RWPE2 (cell line): ENCODE data around the gene DDN.

ENCODE experiments used
- ATAC-seq: fragments of 200-7000 bp; cut with Tn5 transposase; 3 replicates; pipeline ENCODE4 v1.9.1; 2021; ENCODE audit warnings: low read depth
- DNase-seq: peaks from one replicate; pipeline ENCODE4 v3.0.0-alpha.2; 2020; ENCODE audit warnings: low spot score
- H3K27ac ChIP-seq: fragments of 450-650 bp; 2 replicates; pipeline ENCODE4 v1.5.1; 2017; ENCODE audit warnings: mild to moderate bottlenecking; ENCODE audit not compliant: poor library complexity, severe bottlenecking
- H3K27me3 ChIP-seq: fragments of 250-450 bp; sonication (Bioruptor Pico); 2 replicates; pipeline ENCODE4 v1.5.1; 2021; ENCODE audit warnings: mild to moderate bottlenecking, moderate library complexity; ENCODE audit not compliant: insufficient read depth, poor library complexity, severe bottlenecking
- H3K36me3 ChIP-seq: fragments of 250-450 bp; sonication (Bioruptor Pico); 2 replicates; pipeline ENCODE4 v1.5.1; 2020; ENCODE audit warnings: low read depth, mild to moderate bottlenecking, moderate library complexity
- H3K4me1 ChIP-seq: fragments of 250-450 bp; sonication (Bioruptor Pico); 2 replicates; pipeline ENCODE4 v1.5.1; 2021; ENCODE audit warnings: mild to moderate bottlenecking, moderate library complexity; ENCODE audit not compliant: insufficient read depth, poor library complexity, severe bottlenecking
- H3K4me3 ChIP-seq: fragments of 250-450 bp; sonication (Bioruptor Pico); 2 replicates; pipeline ENCODE4 v1.5.1; 2021; ENCODE audit warnings: mild to moderate bottlenecking, moderate library complexity; ENCODE audit not compliant: severe bottlenecking
- H3K9me3 ChIP-seq: fragments of 250-450 bp; sonication (Bioruptor Pico); 2 replicates; pipeline ENCODE4 v1.5.1; 2021; ENCODE audit warnings: mild to moderate bottlenecking, moderate library complexity; ENCODE audit not compliant: severe bottlenecking
- CTCF ChIP-seq: fragments of 450-650 bp; IDR thresholded peaks from one replicate; pipeline ENCODE4 v1.5.1; 2017; ENCODE audit warnings: mild to moderate bottlenecking, moderate library complexity; ENCODE audit not compliant: poor library complexity, severe bottlenecking

The DDN gene

GRCh38 chr12:48985901-48986300 lies 13.3 kb downstream of the DDN start:
- no peaks in the 10 kb centered on the region for H3K4me1 ChIP-seq
- no peaks in the 10 kb centered on the region for H3K36me3 ChIP-seq
- peaks cover 41% of the 10 kb centered on the region for H3K27me3 ChIP-seq
- TF ChIP-seq CTCF: no peak
- DNase-seq (no peak), ATAC-seq (no peak)
- H3K9me3 ChIP-seq: no peaks in the 10 kb centered on the region
- no peak overlapping the region for H3K4me3 ChIP-seq
- no peak overlapping the region for H3K27ac ChIP-seq

- H3K27ac ChIP-seq: no peak overlapping the region
- H3K4me1 ChIP-seq: no peaks in the 10 kb centered on the region
- H3K9me3 ChIP-seq: no peaks in the 10 kb centered on the region
- DNase-seq (peak; percentile 43), ATAC-seq (no peak)
- TF ChIP-seq CTCF: no peak
- peaks cover 45% of the 10 kb centered on the region for H3K27me3 ChIP-seq
- H3K4me3 ChIP-seq: no peak overlapping the region
- no peaks in the 10 kb centered on the region for H3K36me3 ChIP-seq
Observed at GRCh38 chr12:48985475-48985897, 13.7 kb downstream of the DDN start.

GRCh38 chr12:48982397-48983080 lies 16.6 kb downstream of the DDN start:
- no peak overlapping the region for H3K27ac ChIP-seq
- no peak overlapping the region for H3K4me3 ChIP-seq
- H3K4me1 ChIP-seq: no peaks in the 10 kb centered on the region
- no peaks in the 10 kb centered on the region for H3K36me3 ChIP-seq
- no peaks in the 10 kb centered on the region for H3K9me3 ChIP-seq
- ATAC-seq (no peak), DNase-seq (no peak)
- TF ChIP-seq CTCF: no peak
- peaks cover 72% of the 10 kb centered on the region for H3K27me3 ChIP-seq

- no peak for TF ChIP-seq CTCF
- Histone ChIP-seq H3K9me3 (no peaks in the 10 kb centered on the region), H3K4me3 (no peak overlapping the region), H3K27me3 (peaks cover 79% of the 10 kb centered on the region), H3K4me1 (no peaks in the 10 kb centered on the region), H3K27ac (no peak overlapping the region), H3K36me3 (no peaks in the 10 kb centered on the region)
- ATAC-seq (no peak), DNase-seq (no peak)
Observed at GRCh38 chr12:48981757-48982157, 17.4 kb downstream of the DDN start.
